ENCODE results near the gene KIAA0930.
A peak's percentile ranks its signal among the peaks of the same experiment; 100 is the strongest.

KIAA0930 gene

GRCh38 chr22:45240810-45241631 lies at the start of gene KIAA0930:
Gene KIAA0930 (minus strand): TSS chr22:45240894. CDS start chr22:45240703, 191 bp downstream.
- TF ChIP-seq CTCF (IDR thresholded peaks at IDR 0.05; ENCODE audit: control extremely low read depth, extremely low read depth, low read depth, missing control alignments): no peak
- CTCF ChIA-PET: interaction anchor here (1.4 kb wide), 1 partner anchor 26 kb away, joined by 4 read pairs; no protein-coding TSS in a partner anchor
- POLR2A ChIA-PET: no interaction called here
- peak; percentile 98 for DNase-seq (ENCODE audit: extremely low spot score)

GRCh38 chr22:45286854-45287551 lies 46.3 kb upstream of the KIAA0930 start:
- no peak for TF ChIP-seq CTCF (IDR thresholded peaks at IDR 0.05; ENCODE audit: control extremely low read depth, extremely low read depth, low read depth, missing control alignments)
- DNase-seq (ENCODE audit: extremely low spot score): no peak
- CTCF ChIA-PET: no interaction called here
- POLR2A ChIA-PET: no interaction called here

- POLR2A ChIA-PET: no interaction called here
- DNase-seq (ENCODE audit: extremely low spot score): no peak
- CTCF ChIA-PET: interaction anchor here (1.6 kb wide), 1 partner anchor 152 kb away, joined by 4 read pairs; no protein-coding TSS in a partner anchor
- no peak for TF ChIP-seq CTCF (IDR thresholded peaks at IDR 0.05; ENCODE audit: control extremely low read depth, extremely low read depth, low read depth, missing control alignments)
Measured at GRCh38 chr22:45285263-45286058, 44.8 kb upstream of the KIAA0930 start.

GRCh38 chr22:45284705-45285262 lies 44.1 kb upstream of the KIAA0930 start, which contains the start of gene UPK3A:
Gene UPK3A (plus strand): TSS chr22:45284949. CDS start chr22:45285014, 65 bp downstream.
- ChIA-PET POLR2A (no interaction called here), CTCF (interaction anchor here (1.6 kb wide), 1 partner anchor 153 kb away, joined by 4 read pairs; no protein-coding TSS in a partner anchor)
- peak; percentile 53 for DNase-seq (ENCODE audit: extremely low spot score)
- TF ChIP-seq CTCF (IDR thresholded peaks at IDR 0.05; ENCODE audit: control extremely low read depth, extremely low read depth, low read depth, missing control alignments): no peak

GRCh38 chr22:45281010-45281409 lies 40.3 kb upstream of the KIAA0930 start:
- ChIA-PET POLR2A (no interaction called here), CTCF (interaction anchor here (1.2 kb wide), 1 partner anchor 9 kb away, joined by 3 read pairs; no protein-coding TSS in a partner anchor)
- no peak for DNase-seq (ENCODE audit: extremely low spot score)
- no peak for TF ChIP-seq CTCF (IDR thresholded peaks at IDR 0.05; ENCODE audit: control extremely low read depth, extremely low read depth, low read depth, missing control alignments)
